ENCODE data around the gene ZNF181. TPM values are rescaled to one million over a fixed set of nuclear protein-coding genes. Genes with fewer than 3 reads are reported as not detected.

Gene ZNF181
- total RNA-seq, 1 donor from 2014 or later = 8.5 TPM

GRCh38 chr19:34774857-34775256 lies 40.8 kb downstream of the ZNF181 start:
- H3K36me3 Mint-ChIP-seq = peaks cover 5% of the 10 kb centered on the region
- peaks cover 6% of the 10 kb centered on the region for H3K9me3 Mint-ChIP-seq
- DNase-seq (ENCODE audit: extremely low spot score, unreplicated experiment) = no peak
- H3K27ac Mint-ChIP-seq = no peak overlapping the region
- peaks cover 13% of the 10 kb centered on the region for H3K4me1 Mint-ChIP-seq (ENCODE audit: unreplicated experiment)
- TF ChIP-seq CTCF (conservative IDR thresholded peaks at IDR 0.05) = no peak
- H3K27me3 Mint-ChIP-seq = peaks cover 13% of the 10 kb centered on the region
- no peak overlapping the region for H3K4me3 Mint-ChIP-seq

- no peak for TF ChIP-seq CTCF (conservative IDR thresholded peaks at IDR 0.05)
- H3K9me3 Mint-ChIP-seq = peaks cover 6% of the 10 kb centered on the region
- DNase-seq (ENCODE audit: extremely low spot score, unreplicated experiment) = no peak
- no peak overlapping the region for H3K4me3 Mint-ChIP-seq
- no peaks in the 10 kb centered on the region for H3K4me1 Mint-ChIP-seq (ENCODE audit: unreplicated experiment)
- H3K36me3 Mint-ChIP-seq = no peaks in the 10 kb centered on the region
- H3K27me3 Mint-ChIP-seq = peaks cover 24% of the 10 kb centered on the region
- H3K27ac Mint-ChIP-seq = no peak overlapping the region
Measured at GRCh38 chr19:34778342-34778741, 44.3 kb downstream of the ZNF181 start.

GRCh38 chr19:34779652-34780051 lies 45.6 kb downstream of the ZNF181 start:
- Mint-ChIP-seq H3K4me3 (no peak overlapping the region), H3K27ac (no peak overlapping the region), H3K27me3 (peaks cover 25% of the 10 kb centered on the region), H3K36me3 (no peaks in the 10 kb centered on the region), H3K9me3 (peaks cover 6% of the 10 kb centered on the region), H3K4me1 (ENCODE audit: unreplicated experiment) (no peaks in the 10 kb centered on the region)
- no peak for TF ChIP-seq CTCF (conservative IDR thresholded peaks at IDR 0.05)
- no peak for DNase-seq (ENCODE audit: extremely low spot score, unreplicated experiment)

- Mint-ChIP-seq H3K27ac (no peak overlapping the region), H3K27me3 (peaks cover 31% of the 10 kb centered on the region), H3K36me3 (no peaks in the 10 kb centered on the region), H3K4me1 (ENCODE audit: unreplicated experiment) (no peaks in the 10 kb centered on the region), H3K4me3 (no peak overlapping the region), H3K9me3 (no peaks in the 10 kb centered on the region)
- no peak for TF ChIP-seq CTCF (conservative IDR thresholded peaks at IDR 0.05)
- no peak for DNase-seq (ENCODE audit: extremely low spot score, unreplicated experiment)
Measured at GRCh38 chr19:34786236-34786635, 52.2 kb downstream of the ZNF181 start.

GRCh38 chr19:34787059-34787824 lies 53.2 kb downstream of the ZNF181 start:
- Mint-ChIP-seq H3K9me3 (no peaks in the 10 kb centered on the region), H3K36me3 (no peaks in the 10 kb centered on the region), H3K27me3 (peaks cover 31% of the 10 kb centered on the region), H3K4me3 (no peak overlapping the region), H3K27ac (no peak overlapping the region), H3K4me1 (ENCODE audit: unreplicated experiment) (no peaks in the 10 kb centered on the region)
- no peak for DNase-seq (ENCODE audit: extremely low spot score, unreplicated experiment)
- no peak for TF ChIP-seq CTCF (conservative IDR thresholded peaks at IDR 0.05)
